SK-N-MC (cell line): Measurements from ENCODE around the gene ERC2.

Source experiments
- EZH2 ChIP-seq: fragments of 200-600 bp; sonication (generic); IDR thresholded peaks from one replicate; pipeline ENCODE4 v1.6.1; 2017; ENCODE audit warnings: antibody characterized with exemption
- FOXP2 ChIP-seq: optimal IDR thresholded peaks from 2 replicates; pipeline ENCODE3; 2011; ENCODE audit warnings: mild to moderate bottlenecking, moderate library complexity; ENCODE audit not compliant: insufficient read depth; ENCODE audit errors: extremely low read length, control extremely low read depth

- no peak for TF ChIP-seq FOXP2
- no peak for TF ChIP-seq EZH2
These were observed 355.0 kb downstream of the ERC2 start for GRCh38 chr3:56113231-56113630.
